Activated CD4-positive, alpha-beta T cell treated with anti-CD3 and anti-CD28 coated beads for 36 hours (primary cell): ENCODE data around the gene QRFP. TPM values are rescaled to one million over a fixed set of nuclear protein-coding genes. Genes with fewer than 3 reads are reported as not detected.
A peak's percentile ranks its signal among the peaks of the same experiment; 100 is the strongest.

Experiments used
- ATAC-seq: fragments of 200-7000 bp; cut with Tn5 transposase; one replicate; pipeline ENCODE4 v1.10.0; 2021; ENCODE audit warnings: mild to moderate bottlenecking, moderate library complexity
- CTCF ChIA-PET: fragments of 350-600 bp; sonication (Branson Sonifier 250); formaldehyde crosslinking; loops from one replicate; lab custom pipeline; 2021; ENCODE audit warnings: antibody characterized with exemption; lab: Charles Lee
- POLR2A ChIA-PET: fragments of 350-600 bp; sonication (Branson Sonifier 250); formaldehyde crosslinking; loops from one replicate; lab custom pipeline; 2021; ENCODE audit warnings: antibody characterized with exemption, inconsistent platforms; lab: Charles Lee
- DNase-seq: peaks from one replicate; pipeline ENCODE4 v3.0.0-alpha.2; 2020
- H3K27ac Mint-ChIP-seq: one replicate; pipeline ENCODE4 v1.8.0; 2021; ENCODE audit warnings: mixed read lengths
- H3K27me3 Mint-ChIP-seq: one replicate; pipeline ENCODE4 v1.8.0; 2021; ENCODE audit warnings: mixed read lengths
- H3K36me3 Mint-ChIP-seq: one replicate; pipeline ENCODE4 v1.8.0; 2021; ENCODE audit warnings: low read depth, mixed read lengths
- H3K4me1 Mint-ChIP-seq: one replicate; pipeline ENCODE4 v1.8.0; 2021; ENCODE audit warnings: mixed read lengths
- H3K4me3 Mint-ChIP-seq: one replicate; pipeline ENCODE4 v1.8.0; 2021; ENCODE audit warnings: mild to moderate bottlenecking, moderate library complexity, mixed read lengths
- H3K9me3 Mint-ChIP-seq: one replicate; pipeline ENCODE4 v1.8.0; 2021; ENCODE audit warnings: low read depth, mixed read lengths
- intact Hi-C, 2 experiments: fragments of 100-400 bp; cut with DNase I in 1 of 2; cut with micrococcal nuclease in 1 of 2; formaldehyde crosslinking; loops; one replicate each; pipeline versions ENCODE4 v1.14.2 to v1.15.1; 2022 to 2024; cut with DNase I, micrococcal nuclease
- total RNA-seq, 2 experiments: library from RNA; stranded (reverse); gene quantifications; one replicate each; pipeline ENCODE4 v1.2.3, GENCODE V29; 2021

The QRFP gene
- total RNA-seq, 2 experiments from 2014 or later = not detected

GRCh38 chr9:130938652-130939404, 42.2 kb upstream of the QRFP start, which contains the start of gene FIBCD1:
Gene FIBCD1, minus strand, starts transcription at chr9:130939247. Its CDS starts 640 bp downstream, at chr9:130938607.
- H3K27ac Mint-ChIP-seq = no peak within 1 kb of the TSS
- ATAC-seq (no peak), DNase-seq (peak; percentile 51)
- peaks cover 43% of the 10 kb centered on the region for H3K27me3 Mint-ChIP-seq
- no peaks in the 10 kb centered on the region for H3K9me3 Mint-ChIP-seq
- ChIA-PET CTCF (no interaction called here), POLR2A (no interaction called here)
- H3K36me3 Mint-ChIP-seq = no peaks in the 10 kb centered on the region
- H3K4me1 Mint-ChIP-seq = peaks cover 9% of the 10 kb centered on the region
- intact Hi-C loops = no loop called here
- H3K4me3 Mint-ChIP-seq = peak within 1 kb of the TSS; percentile 55

DNA sequence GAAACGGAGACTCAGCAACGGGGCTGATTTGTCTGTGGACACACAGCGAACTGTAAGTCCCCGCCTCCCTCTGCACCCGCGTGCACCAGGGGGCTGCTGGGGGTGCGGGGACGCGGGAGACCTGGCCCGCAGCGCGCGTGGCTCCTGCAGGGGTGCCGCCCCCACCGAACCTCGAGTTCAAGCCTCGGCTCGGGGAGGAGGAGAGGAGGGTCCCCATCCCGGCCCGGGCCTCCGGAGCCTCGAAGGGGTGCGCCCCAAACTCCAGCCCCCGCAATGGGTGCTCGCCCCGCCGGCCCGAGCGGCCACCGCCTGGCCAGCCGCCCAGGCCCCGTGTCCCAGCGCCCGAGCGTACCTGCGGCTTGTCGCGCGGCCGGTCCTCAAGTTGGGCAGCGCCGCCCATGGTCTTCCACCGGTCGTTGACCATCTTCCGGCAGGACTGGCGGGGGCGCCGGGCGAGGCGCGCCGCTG, 41.6 kb upstream of the QRFP start:
- Mint-ChIP-seq H3K4me1 (peaks cover 9% of the 10 kb centered on the region), H3K36me3 (no peaks in the 10 kb centered on the region), H3K9me3 (no peaks in the 10 kb centered on the region), H3K27me3 (peaks cover 38% of the 10 kb centered on the region), H3K4me3 (no peak overlapping the region), H3K27ac (no peak overlapping the region)
- DNase-seq (no peak), ATAC-seq (no peak)
- ChIA-PET CTCF (no interaction called here), POLR2A (no interaction called here)
- intact Hi-C loops = no loop called here

DNA sequence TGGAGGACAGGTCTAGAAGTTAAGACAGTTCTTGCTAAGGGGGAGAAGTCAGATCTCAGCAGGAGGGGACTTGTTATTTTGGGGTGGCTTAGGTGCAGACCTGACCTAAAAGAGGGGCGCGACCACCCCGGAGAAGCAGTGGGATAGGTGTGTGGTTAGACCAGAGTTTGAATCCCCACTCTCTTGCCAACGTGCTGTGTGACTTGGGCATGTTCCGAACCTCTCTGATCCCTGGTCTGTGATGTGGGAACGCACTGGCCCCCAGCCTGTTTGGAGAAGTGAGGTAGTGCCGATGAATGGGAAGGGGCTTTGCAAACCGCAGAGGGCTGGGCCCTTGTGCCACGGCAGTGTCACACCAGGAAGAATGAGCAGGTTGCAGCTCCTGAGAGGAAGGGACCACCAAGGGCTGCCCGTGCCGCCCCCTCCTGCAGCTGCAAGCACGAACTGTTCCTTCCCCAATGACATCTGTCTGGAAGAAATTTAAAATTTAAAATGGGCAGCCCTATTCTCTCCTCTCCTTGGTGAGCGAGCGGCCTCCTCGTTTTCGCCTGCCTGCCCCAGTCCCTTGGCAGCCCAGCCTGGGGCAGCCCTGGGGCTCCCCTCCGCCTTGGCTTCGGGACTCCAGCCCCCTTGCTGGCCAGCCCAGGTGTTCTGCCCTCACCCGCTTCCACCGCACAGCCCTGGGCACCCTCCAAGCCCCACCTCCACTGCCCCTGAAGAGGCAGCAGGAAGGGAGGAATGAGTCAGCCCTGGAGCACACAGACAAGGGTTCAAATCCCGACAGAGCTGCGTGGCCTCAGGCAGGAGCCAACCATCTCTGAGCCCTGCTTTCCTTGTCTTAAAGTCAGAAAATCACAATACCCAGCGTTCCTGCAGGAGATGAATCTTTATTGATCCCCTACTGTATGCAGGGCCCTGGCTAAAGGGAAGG, 40.8 kb upstream of the QRFP start:
- Mint-ChIP-seq H3K4me1 (peaks cover 9% of the 10 kb centered on the region), H3K9me3 (no peaks in the 10 kb centered on the region), H3K27me3 (peaks cover 44% of the 10 kb centered on the region), H3K36me3 (no peaks in the 10 kb centered on the region), H3K27ac (no peak overlapping the region), H3K4me3 (no peak overlapping the region)
- POLR2A ChIA-PET = no interaction called here
- intact Hi-C loops = no loop called here
- CTCF ChIA-PET = no interaction called here
- DNase-seq (no peak), ATAC-seq (no peak)

GRCh38 chr9:130936285-130937117, 39.9 kb upstream of the QRFP start:
- Mint-ChIP-seq H3K4me1 (peaks cover 9% of the 10 kb centered on the region), H3K27me3 (peaks cover 48% of the 10 kb centered on the region), H3K27ac (no peak overlapping the region), H3K9me3 (no peaks in the 10 kb centered on the region), H3K4me3 (no peak overlapping the region), H3K36me3 (no peaks in the 10 kb centered on the region)
- intact Hi-C loops = no loop called here
- ATAC-seq (no peak), DNase-seq (no peak)
- ChIA-PET CTCF (no interaction called here), POLR2A (no interaction called here)

GRCh38 chr9:130935648-130936271, 39.1 kb upstream of the QRFP start:
- Mint-ChIP-seq H3K36me3 (no peaks in the 10 kb centered on the region), H3K4me3 (no peak overlapping the region), H3K27ac (no peak overlapping the region), H3K4me1 (peaks cover 6% of the 10 kb centered on the region), H3K9me3 (no peaks in the 10 kb centered on the region), H3K27me3 (peaks cover 42% of the 10 kb centered on the region)
- ChIA-PET CTCF (interaction anchor here (0.6 kb wide), 1 partner anchor 53 kb away, joined by 3 read pairs; no protein-coding TSS in a partner anchor), POLR2A (no interaction called here)
- intact Hi-C loops = no loop called here
- DNase-seq = no peak
- ATAC-seq = no peak

GRCh38 chr9:130934702-130935647, 38.4 kb upstream of the QRFP start:
- intact Hi-C loops = no loop called here
- ATAC-seq (no peak), DNase-seq (no peak)
- Mint-ChIP-seq H3K27ac (no peak overlapping the region), H3K9me3 (no peaks in the 10 kb centered on the region), H3K4me1 (peaks cover 2% of the 10 kb centered on the region), H3K36me3 (no peaks in the 10 kb centered on the region), H3K27me3 (peaks cover 38% of the 10 kb centered on the region), H3K4me3 (no peak overlapping the region)
- POLR2A ChIA-PET = no interaction called here
- CTCF ChIA-PET = interaction anchor here (0.6 to 1.0 kb wide), 4 partner anchors 8 to 381 kb away, joined by 3 to 4 read pairs (median 3); no protein-coding TSS in a partner anchor

GRCh38 chr9:130934246-130934645, 37.6 kb upstream of the QRFP start:
- POLR2A ChIA-PET = no interaction called here
- H3K4me1 Mint-ChIP-seq = peaks cover 2% of the 10 kb centered on the region
- no peak overlapping the region for H3K27ac Mint-ChIP-seq
- peaks cover 38% of the 10 kb centered on the region for H3K27me3 Mint-ChIP-seq
- H3K9me3 Mint-ChIP-seq = no peaks in the 10 kb centered on the region
- no peak for ATAC-seq
- CTCF ChIA-PET = interaction anchor here (0.7 to 1.0 kb wide), 2 partner anchors 9 to 112 kb away, joined by 3 to 4 read pairs; no protein-coding TSS in a partner anchor
- intact Hi-C loops = no loop called here
- no peak overlapping the region for H3K4me3 Mint-ChIP-seq
- H3K36me3 Mint-ChIP-seq = no peaks in the 10 kb centered on the region
- DNase-seq = no peak

DNA sequence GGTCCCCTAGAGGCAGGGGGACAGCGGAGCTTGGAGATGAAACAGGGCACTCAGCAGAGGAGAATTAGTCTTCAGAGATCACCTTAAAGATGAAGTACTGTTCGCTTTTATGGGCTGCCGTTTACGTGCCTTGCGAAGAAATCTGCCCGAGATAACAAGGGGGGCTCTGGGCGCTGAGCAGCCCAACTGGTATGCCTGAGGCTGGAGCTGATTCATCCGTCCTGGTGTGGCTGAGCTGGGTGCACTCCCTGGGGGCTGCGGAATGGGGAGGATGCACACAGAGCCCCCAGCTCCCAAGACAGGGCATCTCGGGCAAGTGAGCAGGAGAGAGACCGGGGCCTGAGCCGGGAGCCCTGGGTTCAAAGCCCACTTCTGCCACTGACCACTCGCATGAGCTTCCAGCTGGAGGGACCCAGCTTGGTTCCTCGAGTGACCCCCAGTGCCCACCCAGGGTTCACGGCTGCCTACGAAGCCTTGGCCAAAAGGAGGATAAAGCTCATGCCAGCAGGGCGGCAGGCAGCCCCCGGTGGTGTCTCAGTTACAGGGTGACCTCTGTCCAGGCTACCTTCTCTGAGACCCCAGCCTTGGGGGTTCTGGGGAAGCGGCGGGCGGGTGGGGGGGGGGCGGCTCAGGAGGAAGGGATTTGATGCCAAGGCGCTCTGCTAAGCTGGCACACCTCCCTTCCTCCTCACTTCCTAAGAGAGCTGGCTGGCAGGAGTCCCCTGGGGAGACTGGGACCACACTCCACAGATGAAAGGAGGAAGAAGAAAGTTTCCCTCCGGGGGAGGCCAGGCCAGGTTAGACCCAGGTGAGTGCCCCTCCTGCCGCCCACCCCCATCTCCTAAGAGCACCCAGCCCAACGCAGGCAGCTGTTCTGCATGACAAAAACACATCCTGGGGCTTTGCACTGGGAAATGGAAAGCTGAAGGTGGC, 36.8 kb upstream of the QRFP start:
- CTCF ChIA-PET = interaction anchor here (1.3 kb wide), 1 partner anchor 113 kb away, joined by 5 read pairs; no protein-coding TSS in a partner anchor
- H3K4me1 Mint-ChIP-seq = no peaks in the 10 kb centered on the region
- H3K36me3 Mint-ChIP-seq = no peaks in the 10 kb centered on the region
- ATAC-seq = no peak
- peaks cover 36% of the 10 kb centered on the region for H3K27me3 Mint-ChIP-seq
- no peak overlapping the region for H3K4me3 Mint-ChIP-seq
- H3K9me3 Mint-ChIP-seq = no peaks in the 10 kb centered on the region
- POLR2A ChIA-PET = no interaction called here
- intact Hi-C loops = no loop called here
- DNase-seq = no peak
- no peak overlapping the region for H3K27ac Mint-ChIP-seq

- ATAC-seq = no peak
- Mint-ChIP-seq H3K27ac (no peak overlapping the region), H3K9me3 (no peaks in the 10 kb centered on the region), H3K4me1 (no peaks in the 10 kb centered on the region), H3K27me3 (peaks cover 32% of the 10 kb centered on the region), H3K36me3 (no peaks in the 10 kb centered on the region), H3K4me3 (no peak overlapping the region)
- intact Hi-C loops = no loop called here
- POLR2A ChIA-PET = no interaction called here
- DNase-seq = no peak
- CTCF ChIA-PET = interaction anchor here (1.3 kb wide), 1 partner anchor 114 kb away, joined by 5 read pairs; no protein-coding TSS in a partner anchor
Measured at GRCh38 chr9:130932255-130933079, 35.9 kb upstream of the QRFP start.
